GM12878 (cell line): Measurements from ENCODE around the gene HAPSTR1. TPM values are rescaled to one million over a fixed set of nuclear protein-coding genes. Genes with fewer than 3 reads are reported as not detected.
A peak's percentile ranks its signal among the peaks of the same experiment; 100 is the strongest.

ENCODE experiments used
- BACH1 ChIP-seq: fragments of 450-650 bp; IDR thresholded peaks from 2 replicates; pipeline ENCODE4 v1.6.1; 2017; ENCODE audit warnings: mild to moderate bottlenecking, borderline replicate concordance
- CBX5 ChIP-seq: sonication (generic); IDR thresholded peaks from 2 replicates; pipeline ENCODE4 v1.6.1; 2016; ENCODE audit warnings: low read depth, moderate library complexity, mild to moderate bottlenecking, inconsistent platforms
- DPF2 ChIP-seq: fragments of 450-650 bp; IDR thresholded peaks from 2 replicates; pipeline ENCODE4 v1.6.1; 2017; ENCODE audit warnings: mild to moderate bottlenecking
- EGR1 ChIP-seq, 2 experiments: IDR thresholded peaks; 1 replicate in 1 of 2; 2 replicates in 1 of 2; pipeline ENCODE4 v1.6.1; 2011 to 2012; ENCODE audit warnings: low read depth in 2 of 2, low read length in 2 of 2, borderline replicate concordance in 1 of 2, mild to moderate bottlenecking in 1 of 2, moderate library complexity in 1 of 2
- EZH2 ChIP-seq: IDR thresholded peaks from 2 replicates; pipeline ENCODE4 v1.6.1; 2012; ENCODE audit warnings: low read depth, mild to moderate bottlenecking, control low read depth, inconsistent platforms, low read length, borderline replicate concordance; ENCODE audit not compliant: control insufficient read depth
- FOXM1 ChIP-seq: IDR thresholded peaks from 2 replicates; pipeline ENCODE4 v1.6.1; 2012; ENCODE audit warnings: low read depth, mild to moderate bottlenecking, inconsistent platforms, low read length, moderate library complexity
- NFIC ChIP-seq: IDR thresholded peaks from 2 replicates; pipeline ENCODE4 v1.6.1; 2012; ENCODE audit warnings: low read depth, mild to moderate bottlenecking, inconsistent platforms, low read length, moderate library complexity
- NFYB ChIP-seq: IDR thresholded peaks from 2 replicates; pipeline ENCODE4 v1.6.1; 2011; ENCODE audit warnings: low read depth, mild to moderate bottlenecking, low read length, improper control_type of control experiment, moderate library complexity; ENCODE audit not compliant: insufficient read depth
- NR2F1 ChIP-seq: fragments of 450-650 bp; conservative IDR thresholded peaks from 2 replicates; pipeline ENCODE4 v1.6.1; 2017; ENCODE audit warnings: mild to moderate bottlenecking
- SMAD1 ChIP-seq: fragments of 450-650 bp; IDR thresholded peaks from 2 replicates; pipeline ENCODE4 v1.6.1; 2018; ENCODE audit warnings: mild to moderate bottlenecking, low read depth; ENCODE audit not compliant: partially characterized antibody
- SREBF2 ChIP-seq: IDR thresholded peaks from 2 replicates; pipeline ENCODE4 v1.6.1; 2012; ENCODE audit warnings: mild to moderate bottlenecking, low read length
- TAF1 ChIP-seq: IDR thresholded peaks from 2 replicates; pipeline ENCODE4 v1.6.1; 2011; ENCODE audit warnings: mild to moderate bottlenecking, low read depth, low read length, borderline replicate concordance
- TARDBP ChIP-seq: IDR thresholded peaks from 2 replicates; pipeline ENCODE4 v1.6.1; 2016; ENCODE audit warnings: borderline replicate concordance
- TBL1XR1 ChIP-seq: IDR thresholded peaks from 2 replicates; pipeline ENCODE4 v1.6.1; 2012; ENCODE audit warnings: low read depth, low read length, improper control_type of control experiment
- ZBED1 ChIP-seq: IDR thresholded peaks from 2 replicates; pipeline ENCODE4 v1.6.1; 2016; ENCODE audit warnings: borderline replicate concordance
- ZNF384 ChIP-seq: IDR thresholded peaks from 2 replicates; pipeline ENCODE4 v1.6.1; 2012; ENCODE audit warnings: low read depth, mild to moderate bottlenecking, low read length, improper control_type of control experiment, borderline replicate concordance
- polyA plus RNA-seq, 11 experiments: library from polyadenylated mRNA; depleted of rRNA in 4 of 11; unstranded in 6 of 11; stranded (reverse) in 5 of 11; fragments of >200 nt; fragmentation: Nextera tagmentation in 4 of 11; fragmentation: Illumina TruSeq in 1 of 11; extraction: Ambion mirVana in 4 of 11; extraction: Trizol in 1 of 11; gene quantifications; 1 replicate in 1 of 11; 2 replicates in 10 of 11; pipeline versions ENCODE4 v1.2.1 to v1.2.3, GENCODE V29; 2011 to 2016; ENCODE audit warnings: inconsistent platforms in 2 of 11, missing spikeins in 2 of 11, low read depth in 1 of 11
- total RNA-seq, 4 experiments: library from RNA; depleted of rRNA in 3 of 4; stranded (reverse); fragments of >200 nt in 3 of 4; fragmentation: Illumina TruSeq in 1 of 4; extraction: Trizol in 1 of 4; gene quantifications; 2 replicates each; pipeline versions ENCODE4 v1.2.1 to v1.2.3, GENCODE V29; 2013 to 2021
- TF ChIP-seq, protein P1 (sequence below): fragments of 450-650 bp; IDR thresholded peaks from 2 replicates; pipeline ENCODE4 v1.6.1; 2016; ENCODE audit warnings: mild to moderate bottlenecking
- TF ChIP-seq, protein P2 (sequence below): fragments of 450-650 bp; conservative IDR thresholded peaks from 2 replicates; pipeline ENCODE4 v1.6.1; 2017; ENCODE audit warnings: mild to moderate bottlenecking, moderate library complexity
- TF ChIP-seq, protein P3 (sequence below): IDR thresholded peaks from 2 replicates; pipeline ENCODE4 v1.6.1; 2011; ENCODE audit warnings: mild to moderate bottlenecking, low read depth, low read length, moderate library complexity; ENCODE audit not compliant: insufficient replicate concordance
- TF ChIP-seq, protein P4 (sequence below): fragments of 450-650 bp; IDR thresholded peaks from 2 replicates; pipeline ENCODE4 v1.6.1; 2016; ENCODE audit warnings: mild to moderate bottlenecking
- TF ChIP-seq, protein P5 (sequence below): fragments of 150-350 bp; IDR thresholded peaks from 2 replicates; pipeline ENCODE4 v1.6.1; 2016; ENCODE audit warnings: low read depth, low read length

The HAPSTR1 gene
- total and polyA plus RNA-seq, 10 of the 15 experiments (the other 5 are each of a cell fraction or from before 2014, with no cell fraction given): 8.7 to 52.5 (median 23.1) TPM

DNA sequence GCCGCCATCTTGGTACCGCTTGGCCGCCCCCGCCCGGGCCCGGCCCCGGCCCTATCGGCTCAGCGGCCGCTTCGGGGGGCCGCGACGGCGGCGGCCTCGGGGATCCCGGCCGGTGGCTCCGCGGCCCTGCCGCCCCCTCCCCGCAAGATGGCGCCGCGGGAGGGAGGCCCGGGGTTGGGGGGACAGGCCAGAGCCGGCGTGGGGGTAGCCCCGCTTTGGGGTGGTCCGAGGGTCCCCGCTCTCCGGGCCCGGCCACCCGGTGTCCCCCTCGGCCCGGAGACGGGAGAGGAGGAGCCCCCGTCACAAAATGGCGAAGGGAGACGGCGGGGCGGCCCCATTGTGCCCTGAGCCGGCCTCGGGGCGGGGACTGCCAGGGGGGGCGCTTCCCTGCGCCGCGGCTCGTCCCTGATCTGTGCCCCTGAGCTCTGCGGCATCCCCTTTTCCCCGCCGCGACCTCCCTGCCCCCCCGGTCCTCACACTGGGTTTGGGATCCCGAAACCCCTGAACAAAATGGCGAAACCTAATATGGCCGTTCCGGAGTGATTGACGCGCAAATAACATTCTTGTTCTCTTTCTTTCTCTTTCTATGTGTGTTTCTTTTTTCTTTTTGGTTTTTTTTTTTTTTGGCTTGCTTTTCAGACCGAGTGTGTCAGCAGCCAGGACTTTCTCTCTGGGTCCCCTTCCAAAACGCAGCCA, 986 bp downstream of the HAPSTR1 start (continued):
- TF ChIP-seq, protein P1, sequence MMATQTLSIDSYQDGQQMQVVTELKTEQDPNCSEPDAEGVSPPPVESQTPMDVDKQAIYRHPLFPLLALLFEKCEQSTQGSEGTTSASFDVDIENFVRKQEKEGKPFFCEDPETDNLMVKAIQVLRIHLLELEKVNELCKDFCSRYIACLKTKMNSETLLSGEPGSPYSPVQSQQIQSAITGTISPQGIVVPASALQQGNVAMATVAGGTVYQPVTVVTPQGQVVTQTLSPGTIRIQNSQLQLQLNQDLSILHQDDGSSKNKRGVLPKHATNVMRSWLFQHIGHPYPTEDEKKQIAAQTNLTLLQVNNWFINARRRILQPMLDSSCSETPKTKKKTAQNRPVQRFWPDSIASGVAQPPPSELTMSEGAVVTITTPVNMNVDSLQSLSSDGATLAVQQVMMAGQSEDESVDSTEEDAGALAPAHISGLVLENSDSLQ: peak; percentile 95
- TF ChIP-seq TBL1XR1: 0 out of 2 replicates have a peak, but pooled peaks have one; percentile 42
- TF ChIP-seq NR2F1: peak; percentile 30; the same call in 1 of the 2 replicates
- TF ChIP-seq CBX5: no peak
- TF ChIP-seq NFIC: no peak
- no peak for TF ChIP-seq ZNF384
- no peak for TF ChIP-seq SREBF2
- 0 out of 2 replicates have a peak, but pooled peaks have one; percentile 48 for TF ChIP-seq DPF2
- TF ChIP-seq BACH1: 0 out of 2 replicates have a peak, but pooled peaks have one; percentile 30
- TF ChIP-seq NFYB: no peak
- TF ChIP-seq EZH2: no peak
- no peak for TF ChIP-seq SMAD1
- peak; percentile 57; the same call in 1 of the 2 replicates for TF ChIP-seq TAF1
- TF ChIP-seq, protein P2, sequence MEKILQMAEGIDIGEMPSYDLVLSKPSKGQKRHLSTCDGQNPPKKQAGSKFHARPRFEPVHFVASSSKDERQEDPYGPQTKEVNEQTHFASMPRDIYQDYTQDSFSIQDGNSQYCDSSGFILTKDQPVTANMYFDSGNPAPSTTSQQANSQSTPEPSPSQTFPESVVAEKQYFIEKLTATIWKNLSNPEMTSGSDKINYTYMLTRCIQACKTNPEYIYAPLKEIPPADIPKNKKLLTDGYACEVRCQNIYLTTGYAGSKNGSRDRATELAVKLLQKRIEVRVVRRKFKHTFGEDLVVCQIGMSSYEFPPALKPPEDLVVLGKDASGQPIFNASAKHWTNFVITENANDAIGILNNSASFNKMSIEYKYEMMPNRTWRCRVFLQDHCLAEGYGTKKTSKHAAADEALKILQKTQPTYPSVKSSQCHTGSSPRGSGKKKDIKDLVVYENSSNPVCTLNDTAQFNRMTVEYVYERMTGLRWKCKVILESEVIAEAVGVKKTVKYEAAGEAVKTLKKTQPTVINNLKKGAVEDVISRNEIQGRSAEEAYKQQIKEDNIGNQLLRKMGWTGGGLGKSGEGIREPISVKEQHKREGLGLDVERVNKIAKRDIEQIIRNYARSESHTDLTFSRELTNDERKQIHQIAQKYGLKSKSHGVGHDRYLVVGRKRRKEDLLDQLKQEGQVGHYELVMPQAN: peak; percentile 50
- TF ChIP-seq, protein P3, sequence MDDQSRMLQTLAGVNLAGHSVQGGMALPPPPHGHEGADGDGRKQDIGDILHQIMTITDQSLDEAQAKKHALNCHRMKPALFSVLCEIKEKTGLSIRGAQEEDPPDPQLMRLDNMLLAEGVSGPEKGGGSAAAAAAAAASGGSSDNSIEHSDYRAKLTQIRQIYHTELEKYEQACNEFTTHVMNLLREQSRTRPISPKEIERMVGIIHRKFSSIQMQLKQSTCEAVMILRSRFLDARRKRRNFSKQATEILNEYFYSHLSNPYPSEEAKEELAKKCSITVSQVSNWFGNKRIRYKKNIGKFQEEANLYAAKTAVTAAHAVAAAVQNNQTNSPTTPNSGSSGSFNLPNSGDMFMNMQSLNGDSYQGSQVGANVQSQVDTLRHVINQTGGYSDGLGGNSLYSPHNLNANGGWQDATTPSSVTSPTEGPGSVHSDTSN: peak; percentile 75
- TF ChIP-seq, protein P4, sequence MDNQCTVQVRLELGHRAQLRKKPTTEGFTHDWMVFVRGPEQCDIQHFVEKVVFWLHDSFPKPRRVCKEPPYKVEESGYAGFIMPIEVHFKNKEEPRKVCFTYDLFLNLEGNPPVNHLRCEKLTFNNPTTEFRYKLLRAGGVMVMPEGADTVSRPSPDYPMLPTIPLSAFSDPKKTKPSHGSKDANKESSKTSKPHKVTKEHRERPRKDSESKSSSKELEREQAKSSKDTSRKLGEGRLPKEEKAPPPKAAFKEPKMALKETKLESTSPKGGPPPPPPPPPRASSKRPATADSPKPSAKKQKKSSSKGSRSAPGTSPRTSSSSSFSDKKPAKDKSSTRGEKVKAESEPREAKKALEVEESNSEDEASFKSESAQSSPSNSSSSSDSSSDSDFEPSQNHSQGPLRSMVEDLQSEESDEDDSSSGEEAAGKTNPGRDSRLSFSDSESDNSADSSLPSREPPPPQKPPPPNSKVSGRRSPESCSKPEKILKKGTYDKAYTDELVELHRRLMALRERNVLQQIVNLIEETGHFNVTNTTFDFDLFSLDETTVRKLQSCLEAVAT: peak; percentile 70
- no peak for TF ChIP-seq TARDBP
- TF ChIP-seq EGR1 (IDR thresholded peaks at IDR 0.05; ENCODE audit: borderline replicate concordance in 1 of 2, low read depth in 2 of 2, low read length in 2 of 2): peak in 1 of 2 experiments; percentile 60; a peak in 1 of 3 replicates
- TF ChIP-seq, protein P5, sequence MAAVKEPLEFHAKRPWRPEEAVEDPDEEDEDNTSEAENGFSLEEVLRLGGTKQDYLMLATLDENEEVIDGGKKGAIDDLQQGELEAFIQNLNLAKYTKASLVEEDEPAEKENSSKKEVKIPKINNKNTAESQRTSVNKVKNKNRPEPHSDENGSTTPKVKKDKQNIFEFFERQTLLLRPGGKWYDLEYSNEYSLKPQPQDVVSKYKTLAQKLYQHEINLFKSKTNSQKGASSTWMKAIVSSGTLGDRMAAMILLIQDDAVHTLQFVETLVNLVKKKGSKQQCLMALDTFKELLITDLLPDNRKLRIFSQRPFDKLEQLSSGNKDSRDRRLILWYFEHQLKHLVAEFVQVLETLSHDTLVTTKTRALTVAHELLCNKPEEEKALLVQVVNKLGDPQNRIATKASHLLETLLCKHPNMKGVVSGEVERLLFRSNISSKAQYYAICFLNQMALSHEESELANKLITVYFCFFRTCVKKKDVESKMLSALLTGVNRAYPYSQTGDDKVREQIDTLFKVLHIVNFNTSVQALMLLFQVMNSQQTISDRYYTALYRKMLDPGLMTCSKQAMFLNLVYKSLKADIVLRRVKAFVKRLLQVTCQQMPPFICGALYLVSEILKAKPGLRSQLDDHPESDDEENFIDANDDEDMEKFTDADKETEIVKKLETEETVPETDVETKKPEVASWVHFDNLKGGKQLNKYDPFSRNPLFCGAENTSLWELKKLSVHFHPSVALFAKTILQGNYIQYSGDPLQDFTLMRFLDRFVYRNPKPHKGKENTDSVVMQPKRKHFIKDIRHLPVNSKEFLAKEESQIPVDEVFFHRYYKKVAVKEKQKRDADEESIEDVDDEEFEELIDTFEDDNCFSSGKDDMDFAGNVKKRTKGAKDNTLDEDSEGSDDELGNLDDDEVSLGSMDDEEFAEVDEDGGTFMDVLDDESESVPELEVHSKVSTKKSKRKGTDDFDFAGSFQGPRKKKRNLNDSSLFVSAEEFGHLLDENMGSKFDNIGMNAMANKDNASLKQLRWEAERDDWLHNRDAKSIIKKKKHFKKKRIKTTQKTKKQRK: no peak
- TF ChIP-seq FOXM1: no peak
- TF ChIP-seq ZBED1: no peak
